GM18868 (cell line): ENCODE measurements around the gene NAGLU.
"Not testable (repeated sequence)": the region's sequence is repeated elsewhere in the genome, so short reads cannot be mapped to it uniquely, and the experiment has no call there.

Experiments
- ATAC-seq: cut with Tn5 transposase; IDR thresholded peaks from one replicate; pipeline ENCODE4 v1.9.1; 2021; ENCODE audit warnings: mild to moderate bottlenecking, moderate library complexity; ENCODE audit not compliant: unreplicated experiment

Gene NAGLU

DNA sequence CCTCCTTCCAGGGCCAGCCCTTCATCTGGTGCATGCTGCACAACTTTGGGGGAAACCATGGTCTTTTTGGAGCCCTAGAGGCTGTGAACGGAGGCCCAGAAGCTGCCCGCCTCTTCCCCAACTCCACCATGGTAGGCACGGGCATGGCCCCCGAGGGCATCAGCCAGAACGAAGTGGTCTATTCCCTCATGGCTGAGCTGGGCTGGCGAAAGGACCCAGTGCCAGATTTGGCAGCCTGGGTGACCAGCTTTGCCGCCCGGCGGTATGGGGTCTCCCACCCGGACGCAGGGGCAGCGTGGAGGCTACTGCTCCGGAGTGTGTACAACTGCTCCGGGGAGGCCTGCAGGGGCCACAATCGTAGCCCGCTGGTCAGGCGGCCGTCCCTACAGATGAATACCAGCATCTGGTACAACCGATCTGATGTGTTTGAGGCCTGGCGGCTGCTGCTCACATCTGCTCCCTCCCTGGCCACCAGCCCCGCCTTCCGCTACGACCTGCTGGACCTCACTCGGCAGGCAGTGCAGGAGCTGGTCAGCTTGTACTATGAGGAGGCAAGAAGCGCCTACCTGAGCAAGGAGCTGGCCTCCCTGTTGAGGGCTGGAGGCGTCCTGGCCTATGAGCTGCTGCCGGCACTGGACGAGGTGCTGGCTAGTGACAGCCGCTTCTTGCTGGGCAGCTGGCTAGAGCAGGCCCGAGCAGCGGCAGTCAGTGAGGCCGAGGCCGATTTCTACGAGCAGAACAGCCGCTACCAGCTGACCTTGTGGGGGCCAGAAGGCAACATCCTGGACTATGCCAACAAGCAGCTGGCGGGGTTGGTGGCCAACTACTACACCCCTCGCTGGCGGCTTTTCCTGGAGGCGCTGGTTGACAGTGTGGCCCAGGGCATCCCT is 7.4 kb downstream of the NAGLU start:
- ATAC-seq: no peak

DNA sequence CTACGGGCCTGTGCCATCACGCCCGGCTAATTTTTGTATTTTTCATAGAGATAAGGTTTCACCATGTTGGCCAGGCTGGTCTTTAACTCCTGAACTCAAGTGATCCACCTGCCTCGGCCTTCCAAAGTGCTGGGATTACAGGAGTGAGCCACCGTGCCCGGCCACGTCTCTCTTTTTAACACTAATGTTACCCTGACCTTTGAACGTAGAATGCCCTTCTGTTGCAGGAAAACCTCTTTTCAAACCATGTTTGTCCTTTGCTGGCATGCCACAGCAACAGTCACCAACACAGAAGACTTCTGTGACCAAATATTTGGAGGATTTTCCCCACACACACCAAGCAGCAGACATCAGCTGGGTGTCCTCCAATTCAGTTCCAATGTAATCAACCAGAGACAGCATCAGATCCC is 8.8 kb downstream of the NAGLU start:
- ATAC-seq: no peak

DNA sequence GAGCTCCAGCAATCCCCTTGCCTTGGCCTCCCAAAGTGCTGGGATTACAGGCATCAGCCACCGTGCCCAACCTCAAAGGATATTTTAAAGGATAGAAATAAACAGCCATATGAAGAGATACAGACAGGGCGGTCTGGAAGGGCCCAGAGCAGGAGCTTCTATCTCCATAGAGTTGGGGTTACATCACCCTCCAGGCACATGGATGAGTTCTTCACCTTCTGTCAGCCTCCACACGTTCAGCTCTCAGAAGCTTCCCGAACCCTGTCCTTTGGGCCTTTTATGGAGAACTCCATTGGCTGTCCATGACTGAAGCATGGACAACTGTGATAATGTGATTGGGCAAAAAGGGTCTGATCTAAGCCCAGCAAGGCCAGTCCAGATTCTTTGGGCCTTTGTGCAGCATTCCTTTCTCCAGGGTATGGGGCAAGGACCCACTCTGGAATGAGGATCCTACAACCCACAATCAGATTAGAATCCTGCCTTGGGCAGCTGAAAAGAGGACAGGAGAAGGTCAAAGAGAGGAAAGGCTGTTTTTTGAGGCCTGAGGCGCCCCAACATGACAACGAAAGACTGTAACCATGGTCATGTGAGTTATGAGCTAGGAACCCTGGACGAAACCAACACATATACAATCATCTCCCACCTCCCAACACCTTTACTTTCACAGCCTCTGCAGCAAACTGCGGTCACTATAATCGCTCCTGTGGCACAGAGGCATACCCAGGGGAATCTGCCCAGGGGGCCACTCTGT is 9.9 kb downstream of the NAGLU start:
- ATAC-seq: not testable (repeated sequence)

DNA sequence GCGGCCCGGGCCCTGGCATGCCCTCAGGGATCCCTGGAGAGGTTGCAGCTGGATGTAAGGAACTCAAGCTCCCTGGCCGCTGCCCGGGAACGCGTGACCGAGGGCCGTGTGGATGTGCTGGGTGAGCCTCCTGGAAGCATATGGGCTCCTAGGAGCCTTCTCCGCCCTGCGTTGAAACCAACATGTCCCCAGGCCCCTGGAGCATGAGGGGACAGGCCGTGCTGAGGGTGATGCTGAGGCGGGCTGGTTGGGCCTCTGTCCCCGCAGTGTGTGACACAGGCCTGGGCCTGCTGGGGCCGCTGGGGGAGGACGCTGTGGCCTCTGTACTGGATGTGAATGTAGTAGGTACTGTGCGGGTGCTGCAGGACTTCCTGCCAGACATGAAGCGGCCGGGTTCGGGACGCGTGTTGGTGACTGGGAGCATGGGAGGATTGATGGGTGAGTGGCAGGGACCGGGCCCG is 11.0 kb downstream of the NAGLU start:
- ATAC-seq: no peak

DNA sequence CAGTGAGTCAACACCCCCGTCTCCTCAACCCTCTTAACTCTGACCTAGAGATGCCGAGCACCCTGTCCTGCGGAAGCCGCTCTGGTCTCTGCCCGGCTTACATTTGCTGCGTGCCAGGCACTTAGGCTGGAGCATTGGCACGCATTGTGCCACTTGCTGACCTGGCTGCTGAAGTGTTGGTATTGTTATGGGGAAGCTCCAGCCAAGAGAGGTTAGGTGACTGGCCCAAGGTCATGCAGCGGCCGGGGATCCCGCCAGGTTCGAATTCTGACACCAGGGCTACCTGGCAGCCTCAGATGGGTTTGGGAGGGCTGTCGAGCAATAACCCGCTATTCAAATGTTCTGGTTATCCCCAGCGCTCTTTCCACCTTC is 11.6 kb downstream of the NAGLU start:
- ATAC-seq: no peak

DNA sequence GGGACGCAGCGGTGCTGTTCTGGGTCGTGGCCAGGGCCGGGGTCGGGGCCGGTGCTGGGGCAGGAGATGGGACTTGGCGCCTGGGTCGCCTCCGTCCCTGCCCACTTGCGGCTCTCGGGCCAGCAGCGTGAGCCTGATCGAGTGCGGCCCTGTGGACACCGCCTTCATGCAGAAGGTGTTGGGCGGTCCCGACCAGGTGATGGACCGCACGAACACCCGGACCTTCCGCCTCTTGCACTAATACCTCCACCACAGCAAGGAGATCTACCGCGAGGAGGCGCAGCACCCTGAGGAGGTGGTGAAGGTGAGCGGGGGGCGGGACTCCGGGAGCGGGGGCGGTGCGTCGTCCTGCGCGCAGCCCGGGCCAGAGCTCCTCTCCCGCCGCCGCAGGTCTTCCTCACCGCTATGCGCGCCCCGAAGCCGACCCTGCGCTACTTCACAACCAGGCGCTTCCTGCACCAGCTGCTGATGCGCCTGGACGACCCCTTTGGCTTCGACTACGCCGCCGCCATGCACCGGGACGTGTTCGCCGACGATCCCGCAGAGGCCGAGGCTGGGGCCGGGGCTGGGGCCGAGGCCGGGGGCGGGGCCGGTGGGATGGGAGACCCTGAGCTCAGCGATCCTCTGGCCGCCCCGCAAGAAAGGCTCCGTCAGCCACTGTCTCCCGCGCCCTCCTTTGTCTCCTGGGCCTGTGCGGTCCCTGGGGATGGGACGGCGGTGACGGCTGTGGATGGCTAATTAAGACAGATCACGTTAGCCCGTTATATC is 12.2 kb downstream of the NAGLU start:
- peak; percentile 68 for ATAC-seq

DNA sequence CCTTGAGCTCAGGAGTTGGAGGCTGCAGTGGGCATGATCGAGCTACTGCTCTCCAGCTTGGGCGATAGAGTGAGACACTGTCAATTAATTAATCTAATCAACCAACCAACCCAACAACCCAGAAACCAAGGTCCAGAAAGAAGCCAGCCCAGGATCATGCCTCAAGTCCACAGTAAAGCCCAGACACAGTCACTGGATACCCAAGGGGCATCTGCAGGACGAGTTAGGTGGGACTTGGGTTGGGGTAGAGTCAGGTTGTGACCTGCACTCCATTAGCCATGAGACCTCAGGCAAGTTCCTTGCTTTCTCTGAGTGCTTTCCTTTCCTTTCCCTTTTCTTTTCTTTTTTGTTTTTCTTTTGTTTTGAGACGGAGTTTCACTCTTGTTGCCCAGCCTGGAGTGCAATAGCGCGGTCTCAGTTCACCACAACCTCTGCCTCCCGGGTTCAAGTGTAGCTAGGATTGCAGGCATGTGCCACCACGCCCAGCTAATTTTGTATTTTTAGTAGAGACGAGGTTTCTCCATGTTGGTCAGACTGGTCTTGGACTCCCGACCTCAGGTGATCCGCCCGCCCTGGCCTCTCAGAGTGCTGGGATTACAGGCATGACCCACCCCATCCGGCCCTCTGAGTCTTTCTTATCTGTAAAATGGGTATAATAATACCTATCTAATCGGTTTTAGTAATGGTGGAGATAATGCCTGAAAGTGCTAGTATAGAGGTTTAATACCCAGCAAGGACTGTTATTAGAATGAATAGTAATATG is 13.1 kb downstream of the NAGLU start:
- no peak for ATAC-seq

DNA sequence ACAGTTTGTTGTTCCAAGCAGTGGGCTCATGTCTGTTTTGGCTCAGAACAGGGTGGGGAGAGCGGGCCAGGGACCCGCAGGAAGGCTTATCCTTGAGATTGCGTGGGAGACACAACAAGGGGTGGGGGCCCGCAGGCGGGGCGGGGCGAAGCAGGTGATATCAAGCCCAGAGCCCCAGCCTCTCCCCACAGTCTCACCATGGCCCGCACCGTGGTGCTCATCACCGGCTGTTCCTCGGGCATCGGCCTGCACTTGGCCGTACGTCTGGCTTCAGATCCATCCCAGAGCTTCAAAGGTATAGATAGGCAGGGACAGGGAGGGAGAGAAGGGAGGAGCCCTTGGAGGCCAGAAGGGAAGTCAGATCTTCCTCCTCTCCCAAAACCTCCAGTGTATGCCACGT is 16.7 kb downstream of the NAGLU start, which contains the start of gene HSD17B1:
TSS of gene HSD17B1 (plus strand) at position 188 of the 400 bp plus-strand sequence. CDS start at position 199, 11 bp downstream.
- ATAC-seq: not testable (repeated sequence)

DNA sequence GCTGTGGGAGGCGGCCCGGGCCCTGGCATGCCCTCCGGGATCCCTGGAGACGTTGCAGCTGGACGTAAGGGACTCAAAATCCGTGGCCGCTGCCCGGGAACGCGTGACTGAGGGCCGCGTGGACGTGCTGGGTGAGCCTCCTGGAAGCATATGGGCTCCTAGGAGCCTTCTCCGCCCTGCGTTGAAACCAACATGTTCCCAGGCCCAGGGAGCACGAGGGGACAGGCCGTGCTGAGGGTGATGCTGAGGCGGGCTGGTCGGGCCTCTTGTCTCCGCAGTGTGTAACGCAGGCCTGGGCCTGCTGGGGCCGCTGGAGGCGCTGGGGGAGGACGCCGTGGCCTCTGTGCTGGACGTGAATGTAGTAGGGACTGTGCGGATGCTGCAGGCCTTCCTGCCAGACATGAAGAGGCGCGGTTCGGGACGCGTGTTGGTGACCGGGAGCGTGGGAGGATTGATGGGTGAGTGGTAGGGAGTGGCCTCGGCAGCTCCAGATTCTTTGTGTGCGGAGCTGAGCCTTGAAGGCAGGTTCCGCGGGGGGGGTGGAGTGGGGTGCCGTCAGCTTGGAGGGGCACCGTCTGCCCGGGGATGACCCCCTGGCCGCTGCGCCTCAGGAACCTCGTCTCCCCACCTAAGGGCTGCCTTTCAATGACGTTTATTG is 17.2 kb downstream of the NAGLU start:
- no peak for ATAC-seq

DNA sequence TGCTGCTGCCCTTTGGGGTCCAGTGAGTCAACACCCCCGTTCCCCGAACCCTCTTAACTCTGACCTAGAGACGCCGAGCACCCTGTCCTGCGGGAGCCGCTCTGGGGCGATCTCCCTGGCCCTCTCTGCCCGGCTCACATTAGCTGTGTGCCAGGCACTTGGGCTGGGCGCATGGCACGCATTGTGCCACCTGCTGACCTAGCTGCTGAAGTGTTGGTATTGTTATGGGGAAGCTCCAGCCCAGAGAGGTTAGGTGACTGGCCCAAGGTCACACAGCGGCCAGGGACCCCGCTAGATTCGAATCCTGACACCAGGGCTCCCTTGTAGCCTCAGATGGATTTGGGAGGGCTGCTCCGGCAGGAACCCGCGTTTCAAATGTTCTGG is 17.8 kb downstream of the NAGLU start:
- no peak for ATAC-seq

DNA sequence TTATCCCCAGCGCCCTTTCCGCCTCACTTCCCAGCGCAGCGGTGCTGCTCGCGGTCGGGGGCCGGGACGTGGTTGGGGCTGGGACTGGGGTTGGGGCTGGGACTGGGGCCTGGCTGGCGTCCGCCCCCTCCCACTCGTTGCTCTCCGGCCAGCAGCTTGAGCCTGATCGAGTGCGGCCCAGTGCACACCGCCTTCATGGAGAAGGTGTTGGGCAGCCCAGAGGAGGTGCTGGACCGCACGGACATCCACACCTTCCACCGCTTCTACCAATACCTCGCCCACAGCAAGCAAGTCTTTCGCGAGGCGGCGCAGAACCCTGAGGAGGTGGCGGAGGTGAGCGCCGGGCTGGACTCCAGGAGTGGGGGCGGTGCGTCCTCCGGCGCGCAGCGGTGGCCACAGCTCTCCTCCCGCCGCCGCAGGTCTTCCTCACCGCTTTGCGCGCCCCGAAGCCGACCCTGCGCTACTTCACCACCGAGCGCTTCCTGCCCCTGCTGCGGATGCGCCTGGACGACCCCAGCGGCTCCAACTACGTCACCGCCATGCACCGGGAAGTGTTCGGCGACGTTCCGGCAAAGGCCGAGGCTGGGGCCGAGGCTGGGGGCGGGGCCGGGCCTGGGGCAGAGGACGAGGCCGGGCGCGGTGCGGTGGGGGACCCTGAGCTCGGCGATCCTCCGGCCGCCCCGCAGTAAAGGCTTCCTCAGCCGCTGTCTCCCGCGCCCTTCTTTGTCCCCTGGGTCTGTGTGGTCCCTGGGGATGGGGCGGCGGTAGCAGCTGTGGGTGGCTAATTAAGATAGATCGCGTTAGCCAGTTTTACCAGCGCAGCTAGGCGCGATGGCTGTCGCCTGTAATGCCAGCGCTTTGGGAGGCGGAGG is 18.4 kb downstream of the NAGLU start:
- ATAC-seq: peak; percentile 83

DNA sequence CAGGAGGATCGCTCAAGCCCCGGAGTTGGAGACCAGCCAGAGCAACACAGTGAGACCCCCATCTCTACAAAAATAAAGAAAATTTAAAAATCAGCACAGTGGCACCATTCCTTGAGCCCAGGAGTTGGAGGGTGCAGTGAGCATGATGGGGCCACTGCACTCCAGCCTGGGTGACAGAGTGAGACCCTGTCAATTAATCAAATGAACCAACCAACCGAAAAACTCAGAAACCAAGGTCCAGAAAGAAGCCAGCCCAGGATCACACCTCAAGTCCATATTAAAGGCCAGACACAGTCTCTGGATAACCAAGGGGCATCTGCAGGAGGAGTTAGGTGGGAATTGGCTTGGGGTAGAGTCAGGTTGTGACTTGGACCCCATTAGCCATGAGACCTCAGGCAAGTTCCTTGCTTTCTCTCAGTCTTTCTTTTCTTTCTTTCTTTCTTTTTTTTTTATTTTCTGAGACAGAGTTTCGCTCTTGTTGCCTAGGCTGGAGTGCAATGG is 19.1 kb downstream of the NAGLU start:
- no peak for ATAC-seq

DNA sequence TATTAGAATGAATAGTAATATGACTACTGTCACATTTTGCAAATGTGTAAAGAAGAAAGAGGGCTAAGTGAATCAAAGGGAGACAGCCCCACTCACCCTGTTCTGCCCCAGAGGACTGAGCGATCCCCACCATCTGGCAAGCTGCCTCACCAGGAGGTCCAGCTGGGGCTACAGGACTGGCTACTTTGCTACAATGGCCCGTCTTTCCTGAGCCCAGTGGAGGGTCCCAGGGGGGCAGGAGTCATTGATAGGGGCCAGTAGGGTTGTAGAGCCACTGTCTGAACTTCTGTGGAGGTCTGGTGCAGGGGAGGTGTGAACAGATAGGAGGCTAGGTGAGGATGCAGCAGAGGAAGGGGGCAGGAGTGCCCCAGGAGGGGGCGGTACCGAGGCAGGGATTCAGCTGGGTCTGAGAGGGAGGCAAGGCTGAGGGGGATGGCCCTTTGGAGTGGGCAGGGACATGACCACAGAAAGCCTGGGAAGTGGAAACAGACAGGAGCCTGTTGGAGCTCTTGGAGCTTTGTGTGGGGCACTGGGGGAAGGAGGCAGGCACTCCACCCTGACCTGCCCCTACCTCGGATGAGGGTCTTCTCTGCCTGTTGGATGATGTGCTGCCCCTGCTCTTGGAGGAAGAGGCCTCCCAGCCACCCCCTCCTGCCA is 20.0 kb downstream of the NAGLU start:
- ATAC-seq: not testable (repeated sequence)

DNA sequence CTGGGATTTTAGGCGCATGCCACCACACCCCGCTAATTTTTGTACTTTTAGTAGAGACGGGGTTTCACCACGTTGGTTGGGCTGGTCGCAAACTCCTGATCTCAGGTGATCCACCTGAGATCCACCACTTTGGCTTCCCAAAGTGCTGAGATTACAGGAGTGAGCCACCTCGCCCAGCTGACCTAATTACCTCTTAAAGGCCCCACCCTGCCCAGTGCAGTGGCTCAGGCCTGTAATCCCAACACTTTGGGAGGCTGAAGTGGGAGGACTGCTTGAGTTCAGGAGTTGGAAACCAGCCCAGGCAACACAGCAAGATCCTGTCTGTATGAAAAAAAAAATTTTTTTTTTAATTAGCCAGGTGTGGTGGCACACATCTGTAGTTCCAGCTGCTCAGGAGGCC is 23.0 kb downstream of the NAGLU start:
- no peak for ATAC-seq

DNA sequence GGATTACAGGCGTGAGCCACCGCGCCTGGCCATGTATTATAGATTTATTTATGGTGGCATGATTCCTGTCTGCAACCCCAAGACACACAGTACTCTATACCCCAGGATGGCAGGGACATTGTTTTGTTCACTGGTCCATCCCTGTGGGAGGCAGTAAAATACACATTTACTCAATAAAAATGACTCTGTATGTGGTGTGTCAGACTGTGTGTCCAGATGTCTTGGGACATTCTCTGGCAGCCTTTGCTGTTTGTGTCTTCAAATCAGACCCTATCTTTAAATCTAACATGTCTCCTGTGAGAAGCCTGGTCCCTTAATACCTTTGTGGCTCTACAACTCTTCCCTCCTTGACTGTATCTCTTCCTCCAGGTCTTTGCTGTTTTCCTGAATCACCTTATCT is 24.2 kb downstream of the NAGLU start:
- no peak for ATAC-seq

DNA sequence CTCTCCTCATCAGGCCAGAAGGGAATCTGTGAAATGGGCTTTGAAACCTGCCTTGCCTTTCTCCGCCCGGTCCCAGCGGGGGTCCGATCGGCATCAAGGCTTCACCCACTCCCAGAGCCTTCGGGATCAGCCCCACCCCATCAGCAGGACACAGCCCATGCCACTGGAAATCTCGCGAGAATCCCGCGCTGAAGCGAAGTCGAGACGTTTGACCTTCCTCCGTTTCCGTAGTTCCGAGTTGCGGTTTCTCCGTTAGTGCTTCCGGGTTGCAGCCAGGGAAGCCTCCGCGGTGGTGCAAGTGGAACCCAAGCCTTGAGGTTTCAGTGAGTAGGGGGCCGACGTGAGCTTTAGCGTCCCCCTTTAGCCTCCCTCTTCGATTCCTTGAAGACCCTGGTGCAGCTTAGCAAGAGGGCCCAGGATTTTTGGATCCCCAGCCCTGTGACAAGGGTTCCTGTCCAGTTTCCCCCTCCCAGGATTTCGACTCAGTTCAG is 25.9 kb downstream of the NAGLU start, which contains the start of gene COASY:
TSS of gene COASY (plus strand) at position 252 of the 491 bp plus-strand sequence. CDS start 475 bp downstream, outside the sequence.
- no peak for ATAC-seq

DNA sequence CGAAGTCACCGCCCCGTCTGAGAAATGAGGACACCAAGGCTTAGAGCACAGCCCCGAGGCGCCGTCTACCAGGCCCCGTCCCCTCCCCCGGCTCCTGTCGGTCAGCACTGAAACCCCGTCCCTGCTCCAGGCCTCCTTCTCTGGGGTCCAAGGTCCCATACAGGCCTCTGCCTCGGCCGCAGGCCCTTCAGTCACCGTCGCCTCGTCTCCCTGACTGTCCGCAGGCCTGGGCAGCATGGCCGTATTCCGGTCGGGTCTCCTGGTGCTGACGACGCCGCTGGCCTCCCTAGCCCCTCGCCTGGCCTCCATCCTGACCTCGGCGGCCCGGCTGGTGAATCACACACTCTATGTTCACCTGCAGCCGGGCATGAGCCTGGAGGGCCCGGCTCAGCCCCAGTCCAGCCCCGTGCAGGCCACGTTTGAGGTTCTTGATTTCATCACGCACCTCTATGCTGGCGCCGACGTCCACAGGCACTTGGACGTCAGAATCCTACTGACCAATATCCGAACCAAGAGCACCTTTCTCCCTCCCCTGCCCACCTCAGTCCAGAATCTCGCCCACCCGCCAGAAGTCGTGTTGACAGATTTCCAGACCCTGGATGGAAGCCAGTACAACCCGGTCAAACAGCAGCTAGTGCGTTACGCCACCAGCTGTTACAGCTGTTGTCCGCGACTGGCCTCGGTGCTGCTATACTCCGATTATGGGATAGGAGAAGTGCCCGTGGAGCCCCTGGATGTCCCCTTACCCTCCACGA is 26.5 kb downstream of the NAGLU start:
- ATAC-seq: no peak
